Gastrocnemius medialis (tissue), 4 donors: ENCODE results near the gene ITPA.

Source experiments
- POLR2A ChIP-seq, 2 donors: fragments of 450-650 bp; IDR thresholded peaks; one replicate each; pipeline ENCODE4 v1.6.1; 2017; ENCODE audit warnings: antibody characterized with exemption in 2 of 2, mild to moderate bottlenecking in 2 of 2, moderate library complexity in 2 of 2
- TF ChIP-seq, protein P1 (sequence below), 5 experiments: fragments of 450-650 bp in 3 of 5; fragments of 200-600 bp in 2 of 5; sonication (generic) in 2 of 5; IDR thresholded peaks in 4 of 5; conservative IDR thresholded peaks in 1 of 5; 1 replicate in 4 of 5; 2 replicates in 1 of 5; pipeline ENCODE4 v1.5.1; 2016 to 2019; ENCODE audit warnings: antibody characterized with exemption in 5 of 5, mild to moderate bottlenecking in 3 of 5, moderate library complexity in 3 of 5

DNA sequence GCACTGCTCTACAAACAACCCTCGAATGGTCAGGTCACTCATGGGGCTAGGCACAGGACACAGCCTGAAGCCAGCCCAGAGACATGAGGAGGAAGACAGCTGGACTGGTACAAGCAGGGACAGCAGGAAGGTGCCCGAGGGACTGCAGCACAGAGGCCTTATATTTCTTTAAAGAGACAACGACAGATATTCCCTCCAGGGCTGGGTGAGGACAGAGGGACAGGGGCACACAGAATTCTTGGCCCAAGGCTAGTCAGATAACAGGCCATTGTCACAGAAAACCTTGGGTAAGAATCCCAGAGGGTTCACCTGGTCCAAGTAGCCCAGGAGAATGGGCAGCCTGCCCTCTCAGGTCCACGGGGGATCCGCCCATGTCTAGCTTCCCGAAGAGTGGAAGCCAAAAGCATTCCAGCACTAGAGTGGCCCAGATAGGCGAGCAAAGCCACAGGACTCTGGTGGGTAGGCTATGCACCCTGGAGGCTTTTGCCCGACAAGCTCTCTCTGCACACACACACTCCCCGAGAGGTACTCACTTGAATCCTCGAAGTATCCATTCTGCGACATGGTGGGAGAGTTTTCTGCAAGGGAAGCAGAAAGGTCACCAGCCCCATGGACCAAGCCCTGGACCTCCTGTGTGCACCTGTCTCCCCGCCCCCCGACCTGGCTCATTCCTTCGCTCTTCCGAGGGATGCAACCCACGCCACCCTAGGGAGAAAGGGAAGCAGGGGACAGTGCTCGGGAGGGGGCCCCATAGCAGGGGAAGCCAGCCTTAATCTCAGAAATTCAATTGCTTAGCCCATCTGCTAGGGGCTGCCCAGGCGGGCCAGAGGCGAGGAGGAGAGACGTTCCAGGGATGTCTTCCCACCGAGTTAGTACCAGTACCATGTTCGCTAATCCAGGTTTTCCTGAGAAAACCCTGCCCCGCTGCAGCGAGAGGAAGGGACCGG lies 28.0 kb downstream of the ITPA start:
- TF ChIP-seq, protein P1, sequence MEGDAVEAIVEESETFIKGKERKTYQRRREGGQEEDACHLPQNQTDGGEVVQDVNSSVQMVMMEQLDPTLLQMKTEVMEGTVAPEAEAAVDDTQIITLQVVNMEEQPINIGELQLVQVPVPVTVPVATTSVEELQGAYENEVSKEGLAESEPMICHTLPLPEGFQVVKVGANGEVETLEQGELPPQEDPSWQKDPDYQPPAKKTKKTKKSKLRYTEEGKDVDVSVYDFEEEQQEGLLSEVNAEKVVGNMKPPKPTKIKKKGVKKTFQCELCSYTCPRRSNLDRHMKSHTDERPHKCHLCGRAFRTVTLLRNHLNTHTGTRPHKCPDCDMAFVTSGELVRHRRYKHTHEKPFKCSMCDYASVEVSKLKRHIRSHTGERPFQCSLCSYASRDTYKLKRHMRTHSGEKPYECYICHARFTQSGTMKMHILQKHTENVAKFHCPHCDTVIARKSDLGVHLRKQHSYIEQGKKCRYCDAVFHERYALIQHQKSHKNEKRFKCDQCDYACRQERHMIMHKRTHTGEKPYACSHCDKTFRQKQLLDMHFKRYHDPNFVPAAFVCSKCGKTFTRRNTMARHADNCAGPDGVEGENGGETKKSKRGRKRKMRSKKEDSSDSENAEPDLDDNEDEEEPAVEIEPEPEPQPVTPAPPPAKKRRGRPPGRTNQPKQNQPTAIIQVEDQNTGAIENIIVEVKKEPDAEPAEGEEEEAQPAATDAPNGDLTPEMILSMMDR (IDR thresholded peaks at IDR 0.05 in 4 of 5, conservative IDR thresholded peaks at IDR 0.05 in 1 of 5): no peak
- TF ChIP-seq POLR2A (IDR thresholded peaks at IDR 0.05): no peak
